Amniotic stem cell (primary cell): ENCODE measurements around the gene GP2.

Experiments used
- DNase-seq: peaks from one replicate; lab custom pipeline; 2025; lab: John Stamatoyannopoulos, UW

GP2 gene

GRCh38 chr16:20306401-20306800 lies 20.9 kb downstream of the GP2 start:
- no peak for DNase-seq

GRCh38 chr16:20303012-20303411 lies 24.3 kb downstream of the GP2 start:
- no peak for DNase-seq

- no peak for DNase-seq
These were observed 24.9 kb downstream of the GP2 start for GRCh38 chr16:20302389-20302788.

GRCh38 chr16:20301840-20302239 lies 25.5 kb downstream of the GP2 start:
- DNase-seq: no peak

- DNase-seq: no peak
These were observed 26.8 kb downstream of the GP2 start for GRCh38 chr16:20300312-20301097.

GRCh38 chr16:20298452-20298851 lies 28.9 kb downstream of the GP2 start:
- no peak for DNase-seq

- no peak for DNase-seq
These were observed 35.8 kb downstream of the GP2 start for GRCh38 chr16:20291208-20292206.

- no peak for DNase-seq
These were observed 37.7 kb downstream of the GP2 start for GRCh38 chr16:20289571-20289970.

GRCh38 chr16:20285993-20286499 lies 41.3 kb downstream of the GP2 start:
- DNase-seq: no peak

GRCh38 chr16:20280259-20280658 lies 47.1 kb downstream of the GP2 start:
- no peak for DNase-seq

- no peak for DNase-seq
These were observed 55.4 kb downstream of the GP2 start for GRCh38 chr16:20271893-20272292.

- no peak for DNase-seq
These were observed 58.9 kb downstream of the GP2 start for GRCh38 chr16:20268409-20268808.

GRCh38 chr16:20265019-20265418 lies 62.3 kb downstream of the GP2 start:
- DNase-seq: no peak

GRCh38 chr16:20263138-20263855 lies 64.0 kb downstream of the GP2 start:
- no peak for DNase-seq

GRCh38 chr16:20262248-20262647 lies 65.1 kb downstream of the GP2 start:
- no peak for DNase-seq

GRCh38 chr16:20260215-20261009 lies 66.9 kb downstream of the GP2 start:
- no peak for DNase-seq
